HEK293T (cell line): Measurements from ENCODE around the gene RAPSN.

ENCODE experiments used
- ARNT ChIP-seq: fragments of 450-650 bp; IDR thresholded peaks from 2 replicates; pipeline ENCODE4 v1.6.1; 2017; ENCODE audit warnings: mild to moderate bottlenecking
- BHLHE40 ChIP-seq: fragments of 450-650 bp; IDR thresholded peaks from 2 replicates; pipeline ENCODE4 v1.6.1; 2016; ENCODE audit warnings: mild to moderate bottlenecking, moderate library complexity, borderline replicate concordance
- CTBP1 ChIP-seq: fragments of 450-650 bp; IDR thresholded peaks from 2 replicates; pipeline ENCODE4 v1.6.1; 2016; ENCODE audit warnings: borderline replicate concordance
- ELF4 ChIP-seq: fragments of 450-650 bp; IDR thresholded peaks from 2 replicates; pipeline ENCODE4 v1.6.1; 2017; ENCODE audit warnings: antibody characterized with exemption
- FOXA1 ChIP-seq: fragments of 450-650 bp; IDR thresholded peaks from 2 replicates; pipeline ENCODE4 v1.6.1; 2016; ENCODE audit warnings: mild to moderate bottlenecking
- FOXK2 ChIP-seq: fragments of 450-650 bp; IDR thresholded peaks from 2 replicates; pipeline ENCODE4 v1.6.1; 2016; ENCODE audit warnings: mild to moderate bottlenecking
- FOXM1 ChIP-seq: fragments of 450-650 bp; IDR thresholded peaks from 2 replicates; pipeline ENCODE4 v1.6.1; 2017; ENCODE audit warnings: mild to moderate bottlenecking, borderline replicate concordance
- L3MBTL2 ChIP-seq: fragments of 450-650 bp; conservative IDR thresholded peaks from 2 replicates; pipeline ENCODE4 v1.6.1; 2016; ENCODE audit warnings: mild to moderate bottlenecking
- LEF1 ChIP-seq: fragments of 450-650 bp; IDR thresholded peaks from 2 replicates; pipeline ENCODE4 v1.6.1; 2017; ENCODE audit warnings: mild to moderate bottlenecking, borderline replicate concordance
- NFRKB ChIP-seq: fragments of 450-650 bp; IDR thresholded peaks from 2 replicates; pipeline ENCODE4 v1.6.1; 2016; ENCODE audit warnings: mild to moderate bottlenecking, moderate library complexity
- PKNOX1 ChIP-seq: fragments of 450-650 bp; IDR thresholded peaks from 2 replicates; pipeline ENCODE4 v1.6.1; 2016
- SP1 ChIP-seq: fragments of 450-650 bp; IDR thresholded peaks from 2 replicates; pipeline ENCODE4 v1.6.1; 2017
- TARDBP ChIP-seq: fragments of 450-650 bp; IDR thresholded peaks from 2 replicates; pipeline ENCODE4 v1.6.1; 2016
- ZNF384 ChIP-seq: fragments of 450-650 bp; IDR thresholded peaks from 2 replicates; pipeline ENCODE4 v1.6.1; 2016

- no peak for TF ChIP-seq ZNF384
- no peak for TF ChIP-seq FOXK2
- TF ChIP-seq L3MBTL2: no peak
- no peak for TF ChIP-seq FOXM1
- no peak for TF ChIP-seq TARDBP
- TF ChIP-seq SP1: no peak
- no peak for TF ChIP-seq LEF1
- TF ChIP-seq PKNOX1: no peak
- no peak for TF ChIP-seq CTBP1
- TF ChIP-seq FOXA1: no peak
- TF ChIP-seq BHLHE40: no peak
- no peak for TF ChIP-seq ELF4
- no peak for TF ChIP-seq ARNT
- no peak for TF ChIP-seq NFRKB
Measured at GRCh38 chr11:47434011-47434786, 14.7 kb downstream of the RAPSN start.
